GM18868 (cell line): ENCODE data around the gene NUCB2.
"Not testable (repeated sequence)": the region's sequence is repeated elsewhere in the genome, so short reads cannot be mapped to it uniquely, and the experiment has no call there.

Experiments used
- ATAC-seq: cut with Tn5 transposase; IDR thresholded peaks from one replicate; pipeline ENCODE4 v1.9.1; 2021; ENCODE audit warnings: mild to moderate bottlenecking, moderate library complexity; ENCODE audit not compliant: unreplicated experiment

NUCB2 gene

GRCh38 chr11:17276236-17277023, at the start of gene NUCB2:
Gene NUCB2, plus strand, starts transcription at chr11:17276739. Its CDS starts 18,585 bp downstream, at chr11:17295324.
- ATAC-seq = peak; percentile 97

- not testable (repeated sequence) for ATAC-seq
Observed at GRCh38 chr11:17228186-17228925, 48.2 kb upstream of the NUCB2 start.

- ATAC-seq = no peak
Observed at GRCh38 chr11:17229481-17230152, 46.9 kb upstream of the NUCB2 start.

- peak; percentile 98 for ATAC-seq
Observed at GRCh38 chr11:17230867-17231851, 45.4 kb upstream of the NUCB2 start.

GRCh38 chr11:17233101-17233500, 43.4 kb upstream of the NUCB2 start:
- ATAC-seq = no peak

- no peak for ATAC-seq
Observed at GRCh38 chr11:17238377-17238776, 38.2 kb upstream of the NUCB2 start.

- not testable (repeated sequence) for ATAC-seq
Observed at GRCh38 chr11:17239927-17240326, 36.6 kb upstream of the NUCB2 start.

- no peak for ATAC-seq
Observed at GRCh38 chr11:17240780-17241179, 35.8 kb upstream of the NUCB2 start.

- not testable (repeated sequence) for ATAC-seq
Observed at GRCh38 chr11:17242954-17243353, 33.6 kb upstream of the NUCB2 start.

- ATAC-seq = peak; percentile 81
Observed at GRCh38 chr11:17244046-17244445, 32.5 kb upstream of the NUCB2 start.

GRCh38 chr11:17250561-17251350, 25.8 kb upstream of the NUCB2 start:
- ATAC-seq = no peak

- no peak for ATAC-seq
Observed at GRCh38 chr11:17252704-17253103, 23.8 kb upstream of the NUCB2 start.

- ATAC-seq = no peak
Observed at GRCh38 chr11:17256512-17256911, 20.0 kb upstream of the NUCB2 start.

GRCh38 chr11:17257196-17257595, 19.3 kb upstream of the NUCB2 start:
- no peak for ATAC-seq

GRCh38 chr11:17258670-17259069, 17.9 kb upstream of the NUCB2 start:
- ATAC-seq = no peak

- ATAC-seq = peak; percentile 34
Observed at GRCh38 chr11:17259519-17259918, 17.0 kb upstream of the NUCB2 start.

- ATAC-seq = peak; percentile 12
Observed at GRCh38 chr11:17260020-17260419, 16.5 kb upstream of the NUCB2 start.

- no peak for ATAC-seq
Observed at GRCh38 chr11:17263769-17264168, 12.8 kb upstream of the NUCB2 start.

- ATAC-seq = no peak
Observed at GRCh38 chr11:17266781-17267180, 9.8 kb upstream of the NUCB2 start.

GRCh38 chr11:17267576-17267975, 9.0 kb upstream of the NUCB2 start:
- no peak for ATAC-seq
